ENCODE results near the gene TXNL4A. TPM values are rescaled to one million over a fixed set of nuclear protein-coding genes. Genes with fewer than 3 reads are reported as not detected.

The TXNL4A gene, protein sequence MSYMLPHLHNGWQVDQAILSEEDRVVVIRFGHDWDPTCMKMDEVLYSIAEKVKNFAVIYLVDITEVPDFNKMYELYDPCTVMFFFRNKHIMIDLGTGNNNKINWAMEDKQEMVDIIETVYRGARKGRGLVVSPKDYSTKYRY
- 10 to 100 TPM in 3 of 4 donors, 1 to 10 TPM in 1; 4.1 to 36.8 (median 31.0) TPM for total RNA-seq

DNA sequence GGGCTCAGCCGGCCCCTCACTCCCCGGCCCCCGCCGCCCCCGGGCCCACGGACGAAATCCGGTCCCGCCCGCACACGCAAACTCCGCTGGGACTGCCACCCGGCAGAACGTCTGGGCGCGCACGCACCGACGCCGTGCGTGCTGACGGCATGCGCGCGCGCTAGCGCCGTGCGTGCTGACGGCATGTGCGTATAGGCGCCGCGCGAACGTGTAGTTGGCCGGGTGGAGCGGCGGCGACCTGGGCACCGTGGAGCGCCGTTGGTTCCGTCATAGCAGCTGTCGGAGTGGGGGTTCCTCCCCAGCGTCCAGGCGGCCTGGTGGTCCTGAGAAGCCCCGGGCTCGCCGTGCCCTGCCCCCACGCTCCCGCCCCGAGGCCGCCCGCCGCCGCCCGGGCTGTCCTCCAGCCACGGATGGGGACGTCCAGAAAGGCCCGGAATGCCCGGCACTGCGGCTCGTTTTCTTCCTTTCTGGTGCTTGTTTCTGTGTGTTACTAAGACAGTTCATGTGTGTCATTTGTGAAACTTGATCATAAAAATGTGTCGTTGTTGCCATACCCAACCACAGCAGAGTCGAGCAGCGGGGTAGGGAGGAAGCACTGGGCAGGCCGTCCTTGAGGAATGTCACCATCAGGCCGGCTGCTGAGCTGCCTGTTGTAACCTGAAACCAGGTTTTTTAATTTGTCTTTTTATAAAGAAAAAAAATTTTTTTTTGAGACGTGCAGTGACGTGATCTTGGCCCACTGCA lies at the start of gene TXNL4A:
Gene TXNL4A (minus strand): TSS at position 113 of the 744 bp plus-strand sequence. CDS start 171 bp downstream, outside the sequence.
- Histone ChIP-seq H3K4me3 (peak within 1 kb of the TSS; percentile 57 to 91 (median 78)), H3K27ac (peak within 1 kb of the TSS; percentile 92 to 96 (median 94)), H3K4me1 (peaks cover 4 to 28% (median 19%) of the 10 kb centered on the region in 4 donors), H3K36me3 (no peaks in the 10 kb centered on the region), H3K9me3 (no peaks in the 10 kb centered on the region), H3K27me3 (no peaks in the 10 kb centered on the region)
- 1 to 3% methylated on average over 7 to 62 of the region's 71 CpGs for WGBS, 2 donors (ENCODE audit: low coverage in 1 of 2)
- in situ Hi-C loops (cut with MboI; ENCODE audit: low pct_ligation_motif_present in 1 of 4, low pct_unique_long_range_greater_than_20kb in 1 of 4, low sequenced_read_pairs in 3 of 4) (no loop called here), intact Hi-C loops (cut with DNase I; ENCODE audit: low total_unique reads) (loop anchor here (5.0 kb wide), 2 partner anchors 36 to 226 kb away; partner anchors contain the start of gene SLC66A2)
- TF ChIP-seq POLR2A (IDR thresholded peaks at IDR 0.05) (peak; percentile 80), CTCF (IDR thresholded peaks at IDR 0.05) (peak in 1 of 5 experiments; percentile 13), EP300 (IDR thresholded peaks at IDR 0.05; ENCODE audit: low read depth) (no peak), POLR2AphosphoS5 (IDR thresholded peaks at IDR 0.05) (peak; percentile 90 to 96 (median 95))
- DNase-seq = peak; percentile 88

GRCh38 chr18:80037300-80037699 lies 48.9 kb upstream of the TXNL4A start:
- WGBS, 2 donors (ENCODE audit: low coverage in 1 of 2) = 80 to 95% methylated on average over 1 to 12 of the region's 12 CpGs
- intact Hi-C loops (cut with DNase I; ENCODE audit: low total_unique reads) = no loop called here

GRCh38 chr18:80035997-80036396 lies 47.6 kb upstream of the TXNL4A start:
- Histone ChIP-seq H3K27ac (no peak overlapping the region), H3K36me3 (no peaks in the 10 kb centered on the region), H3K9me3 (no peaks in the 10 kb centered on the region), H3K4me3 (no peak overlapping the region), H3K4me1 (peaks cover 8 to 12% (median 9%) of the 10 kb centered on the region in 4 donors), H3K27me3 (no peaks in the 10 kb centered on the region)
- 90 to 91% methylated on average over 5 to 7 of the region's 7 CpGs for WGBS, 2 donors (ENCODE audit: low coverage in 1 of 2)
- in situ Hi-C loops (cut with MboI; ENCODE audit: low pct_ligation_motif_present in 1 of 4, low pct_unique_long_range_greater_than_20kb in 1 of 4, low sequenced_read_pairs in 3 of 4) = loop anchor here in 1 of 4 donors (5.0 to 10.0 kb wide), 2 partner anchors 66 to 81 kb away; partner anchors contain the start of gene SLC66A2
- no peak for TF ChIP-seq POLR2A (IDR thresholded peaks at IDR 0.05)
- TF ChIP-seq EP300 (IDR thresholded peaks at IDR 0.05; ENCODE audit: low read depth) = no peak
- no peak for TF ChIP-seq CTCF (IDR thresholded peaks at IDR 0.05)
- TF ChIP-seq POLR2AphosphoS5 (IDR thresholded peaks at IDR 0.05) = no peak
- DNase-seq = no peak
- intact Hi-C loops (cut with DNase I; ENCODE audit: low total_unique reads) = loop anchor here (2.0 kb wide), 1 partner anchor 73 kb away; the partner anchor contains the start of gene ADNP2

More at GRCh38 chr18:80037300-80037699, 48.9 kb upstream of the TXNL4A start:
- peaks cover 0 to 2% (median 0%) of the 10 kb centered on the region in 4 donors for H3K36me3 ChIP-seq
- H3K27ac ChIP-seq = no peak overlapping the region
- H3K27me3 ChIP-seq = no peaks in the 10 kb centered on the region
- in situ Hi-C loops (cut with MboI; ENCODE audit: low pct_ligation_motif_present in 1 of 4, low pct_unique_long_range_greater_than_20kb in 1 of 4, low sequenced_read_pairs in 3 of 4) = loop anchor here in 1 of 4 donors (5.0 to 10.0 kb wide), 2 partner anchors 65 to 82 kb away; partner anchors contain the start of gene SLC66A2
- H3K4me3 ChIP-seq = no peak overlapping the region
- H3K4me1 ChIP-seq = peaks cover 8 to 12% (median 9%) of the 10 kb centered on the region in 4 donors
- DNase-seq = no peak
- no peaks in the 10 kb centered on the region for H3K9me3 ChIP-seq
- TF ChIP-seq POLR2A (IDR thresholded peaks at IDR 0.05) = no peak
- no peak for TF ChIP-seq CTCF (IDR thresholded peaks at IDR 0.05)
- no peak for TF ChIP-seq EP300 (IDR thresholded peaks at IDR 0.05; ENCODE audit: low read depth)
- TF ChIP-seq POLR2AphosphoS5 (IDR thresholded peaks at IDR 0.05) = no peak
